Lower lobe of right lung (tissue), 2 donors: ENCODE measurements around the gene CHMP6. TPM values are rescaled to one million over a fixed set of nuclear protein-coding genes. Genes with fewer than 3 reads are reported as not detected.
A peak's percentile ranks its signal among the peaks of the same experiment; 100 is the strongest.

Source experiments
- ATAC-seq, 2 donors: fragments of 200-7000 bp; cut with Tn5 transposase; one replicate each; pipeline ENCODE4 v1.9.1; 2020 to 2022; ENCODE audit warnings: mild to moderate bottlenecking in 2 of 2, moderate library complexity in 2 of 2
- DNase-seq: peaks from one replicate; pipeline ENCODE4 v3.0.0-alpha.2; 2020
- H3K27ac ChIP-seq: fragments of 200-600 bp; one replicate; pipeline ENCODE4 v1.8.0; 2022
- H3K27me3 ChIP-seq: fragments of 200-600 bp; one replicate; pipeline ENCODE4 v1.8.0; 2022; ENCODE audit warnings: low read depth
- H3K36me3 ChIP-seq: fragments of 200-600 bp; one replicate; pipeline ENCODE4 v1.8.0; 2022; ENCODE audit warnings: mild to moderate bottlenecking
- H3K4me1 ChIP-seq: fragments of 200-600 bp; one replicate; pipeline ENCODE4 v1.8.0; 2022
- H3K4me3 ChIP-seq: fragments of 200-600 bp; one replicate; pipeline ENCODE4 v1.8.0; 2022; ENCODE audit warnings: mild to moderate bottlenecking
- H3K9me3 ChIP-seq: fragments of 200-600 bp; one replicate; pipeline ENCODE4 v1.8.0; 2022
- intact Hi-C: fragments of 100-400 bp; cut with DNase I; formaldehyde crosslinking; loops from one replicate; pipeline ENCODE4 v1.11.0; 2022
- total RNA-seq: library from RNA; stranded (reverse); fragmentation: NEBNext Ultra II Directional; extraction: Animal tissue kit (Norgen Biotek cat#: 25700); gene quantifications from one replicate; pipeline ENCODE4 v1.2.1, GENCODE V29; 2021
- TF ChIP-seq, protein P1 (sequence below): fragments of 200-600 bp; IDR thresholded peaks from one replicate; pipeline ENCODE4 v1.8.0; 2022; ENCODE audit warnings: antibody characterized with exemption, mild to moderate bottlenecking
- donor health status: DM: no; HTN: yes; CAD: no; lungs with severe emphysema.

CHMP6 gene
- total RNA-seq, 1 donor from 2014 or later: 28.8 TPM

DNA sequence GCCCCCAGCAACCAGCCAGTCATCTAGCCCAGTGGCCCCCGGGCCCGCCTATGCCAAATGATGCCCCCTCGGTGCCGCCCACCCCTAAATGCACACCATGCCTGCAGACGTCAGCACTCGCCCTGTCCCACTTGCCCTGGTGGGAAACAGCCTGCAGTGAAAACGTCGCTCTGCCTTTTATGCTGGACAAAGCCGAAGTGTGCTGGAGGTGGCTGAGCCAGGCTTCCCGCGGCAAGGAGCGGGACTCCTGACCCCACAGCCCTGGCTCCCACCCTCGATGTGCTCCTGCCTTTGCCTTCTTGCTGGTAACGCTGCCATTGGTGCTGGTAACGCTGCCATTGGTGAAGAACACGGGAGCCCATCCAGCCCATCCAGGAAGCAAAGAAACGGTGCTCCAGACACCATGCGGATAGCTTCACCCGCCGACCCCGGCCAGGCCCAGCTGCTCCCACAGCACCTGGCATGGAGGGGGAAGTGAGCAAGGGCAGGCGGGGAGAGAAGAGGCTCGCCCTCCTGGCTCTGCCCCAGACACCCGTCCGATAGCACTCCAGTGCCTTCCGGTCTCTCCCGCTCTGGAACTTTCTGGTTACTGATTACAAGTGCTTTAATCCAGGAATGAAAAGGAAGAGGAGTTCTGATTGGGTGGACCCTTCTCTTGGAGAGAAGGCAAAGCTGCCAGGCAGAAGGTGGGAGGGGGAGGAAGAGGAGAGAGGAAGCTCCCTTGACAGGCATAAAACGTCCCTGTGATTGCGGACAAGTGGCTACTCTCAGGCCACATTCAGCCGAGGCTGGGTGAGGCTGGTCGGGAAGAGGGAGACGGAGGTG lies 39.3 kb downstream of the CHMP6 start:
- H3K27me3 ChIP-seq: peaks cover 7% of the 10 kb centered on the region
- TF ChIP-seq, protein P1, sequence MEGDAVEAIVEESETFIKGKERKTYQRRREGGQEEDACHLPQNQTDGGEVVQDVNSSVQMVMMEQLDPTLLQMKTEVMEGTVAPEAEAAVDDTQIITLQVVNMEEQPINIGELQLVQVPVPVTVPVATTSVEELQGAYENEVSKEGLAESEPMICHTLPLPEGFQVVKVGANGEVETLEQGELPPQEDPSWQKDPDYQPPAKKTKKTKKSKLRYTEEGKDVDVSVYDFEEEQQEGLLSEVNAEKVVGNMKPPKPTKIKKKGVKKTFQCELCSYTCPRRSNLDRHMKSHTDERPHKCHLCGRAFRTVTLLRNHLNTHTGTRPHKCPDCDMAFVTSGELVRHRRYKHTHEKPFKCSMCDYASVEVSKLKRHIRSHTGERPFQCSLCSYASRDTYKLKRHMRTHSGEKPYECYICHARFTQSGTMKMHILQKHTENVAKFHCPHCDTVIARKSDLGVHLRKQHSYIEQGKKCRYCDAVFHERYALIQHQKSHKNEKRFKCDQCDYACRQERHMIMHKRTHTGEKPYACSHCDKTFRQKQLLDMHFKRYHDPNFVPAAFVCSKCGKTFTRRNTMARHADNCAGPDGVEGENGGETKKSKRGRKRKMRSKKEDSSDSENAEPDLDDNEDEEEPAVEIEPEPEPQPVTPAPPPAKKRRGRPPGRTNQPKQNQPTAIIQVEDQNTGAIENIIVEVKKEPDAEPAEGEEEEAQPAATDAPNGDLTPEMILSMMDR: no peak
- peak overlapping the region; percentile 40 for H3K4me3 ChIP-seq
- intact Hi-C loops: no loop called here
- peak overlapping the region; percentile 79 for H3K27ac ChIP-seq
- DNase-seq: peak; percentile 82
- H3K9me3 ChIP-seq: no peaks in the 10 kb centered on the region
- peaks cover 4% of the 10 kb centered on the region for H3K36me3 ChIP-seq
- H3K4me1 ChIP-seq: peaks cover 67% of the 10 kb centered on the region
- ATAC-seq: peak; percentile 49 to 53

- intact Hi-C loops: no loop called here
These were observed 40.2 kb downstream of the CHMP6 start for GRCh38 chr17:81031566-81032550.

DNA sequence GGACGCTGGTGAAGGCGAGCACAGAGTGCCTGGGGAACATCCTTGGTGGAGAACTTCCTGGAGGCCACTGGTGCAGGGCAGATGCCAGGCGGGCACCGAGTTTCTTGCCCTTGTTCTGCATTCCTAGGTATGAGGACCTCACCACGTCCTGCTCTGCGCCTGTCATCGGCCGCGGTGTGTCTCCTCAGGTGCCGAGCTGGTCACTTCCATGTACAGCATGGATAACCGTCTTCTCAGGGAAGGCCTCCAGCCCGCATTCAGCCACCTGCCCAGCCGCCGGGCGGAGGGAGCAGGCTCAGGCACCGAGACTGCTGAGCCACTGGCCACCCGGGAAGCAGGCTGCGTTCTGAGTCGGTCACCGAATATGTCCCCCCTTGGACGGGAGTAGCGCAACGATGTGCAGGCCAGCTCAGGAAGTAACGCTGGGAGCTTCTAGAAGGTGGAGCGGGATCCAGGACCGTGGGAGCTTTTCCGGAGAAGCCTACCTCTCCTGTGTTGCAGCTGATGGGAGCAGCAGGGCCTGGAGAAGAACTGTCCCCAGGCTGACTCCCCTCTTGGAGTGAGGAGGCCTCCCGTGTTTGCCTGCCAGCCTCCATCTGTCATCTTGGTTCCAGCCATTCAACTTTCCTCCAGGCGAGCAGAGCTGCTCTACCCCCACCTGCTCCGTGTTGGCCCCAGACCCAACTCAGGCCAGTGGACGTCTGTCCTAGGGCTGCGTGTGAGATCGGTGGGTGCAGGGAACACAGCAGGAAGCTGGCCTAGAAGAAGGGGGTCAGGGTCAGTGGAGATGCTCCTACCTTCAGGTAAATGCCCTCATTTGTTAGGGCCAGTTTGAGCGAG lies 41.2 kb downstream of the CHMP6 start:
- peak; percentile 48 for DNase-seq
- peaks cover 66% of the 10 kb centered on the region for H3K4me1 ChIP-seq
- intact Hi-C loops: no loop called here
- peak overlapping the region; percentile 62 for H3K4me3 ChIP-seq
- TF ChIP-seq, protein P1: no peak
- H3K36me3 ChIP-seq: peaks cover 4% of the 10 kb centered on the region
- H3K27me3 ChIP-seq: peaks cover 2% of the 10 kb centered on the region
- H3K9me3 ChIP-seq: no peaks in the 10 kb centered on the region
- peak overlapping the region; percentile 79 for H3K27ac ChIP-seq
- ATAC-seq: no peak

More at GRCh38 chr17:81031566-81032550, 40.2 kb downstream of the CHMP6 start:
- DNase-seq: peak; percentile 75
- Histone ChIP-seq H3K27me3 (peaks cover 7% of the 10 kb centered on the region), H3K4me3 (peak overlapping the region; percentile 40), H3K36me3 (peaks cover 4% of the 10 kb centered on the region), H3K9me3 (no peaks in the 10 kb centered on the region), H3K27ac (peak overlapping the region; percentile 79), H3K4me1 (peaks cover 67% of the 10 kb centered on the region)
- peak; percentile 36 to 37 for ATAC-seq
- TF ChIP-seq, protein P1: no peak

DNA sequence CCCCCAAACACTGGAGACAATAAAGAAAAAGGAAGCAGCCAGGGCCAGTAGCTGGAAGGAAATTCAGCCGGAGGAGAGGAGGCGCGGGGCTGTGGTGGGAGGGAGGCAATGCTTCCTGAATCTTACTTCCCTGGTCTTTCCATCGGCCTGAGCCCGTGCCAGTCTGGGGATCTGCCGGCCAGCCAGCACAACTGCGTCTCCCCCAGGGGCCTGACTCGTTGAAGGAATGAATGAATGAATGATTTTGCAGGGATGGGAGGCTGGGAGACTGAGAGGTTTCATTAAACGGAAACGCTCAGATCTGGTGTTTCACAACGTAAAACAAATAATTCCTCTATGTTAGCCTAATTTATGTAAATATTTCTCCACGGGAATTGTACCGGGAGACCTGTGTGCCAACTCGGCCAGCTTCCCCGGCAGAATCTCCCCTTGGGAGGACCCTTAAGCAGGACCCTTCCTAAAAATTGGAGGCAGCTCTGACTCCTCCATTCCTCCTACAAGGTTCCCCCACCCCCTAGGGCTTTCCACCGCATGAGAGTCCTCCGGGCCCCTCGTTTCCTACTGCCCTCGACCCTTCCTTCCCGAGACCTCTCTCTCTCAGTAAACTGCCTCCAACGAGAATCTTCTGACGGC lies 42.0 kb downstream of the CHMP6 start:
- H3K9me3 ChIP-seq: no peaks in the 10 kb centered on the region
- peaks cover 66% of the 10 kb centered on the region for H3K4me1 ChIP-seq
- peak overlapping the region; percentile 62 for H3K4me3 ChIP-seq
- peak; percentile 69 for DNase-seq
- H3K36me3 ChIP-seq: peaks cover 7% of the 10 kb centered on the region
- TF ChIP-seq, protein P1: no peak
- no peak for ATAC-seq
- peak overlapping the region; percentile 59 for H3K27ac ChIP-seq
- no peaks in the 10 kb centered on the region for H3K27me3 ChIP-seq
- intact Hi-C loops: no loop called here
